Mesothelial cell of epicardium (in vitro differentiated cells): ENCODE results near the gene TGDS. TPM values are rescaled to one million over a fixed set of nuclear protein-coding genes. Genes with fewer than 3 reads are reported as not detected.

Experiments
- DNase-seq, 2 experiments: peaks; one replicate each; pipeline ENCODE4 v3.0.0; 2021; ENCODE audit warnings: low spot score in 2 of 2; ENCODE audit not compliant: unreplicated experiment in 2 of 2
- H3K27ac Mint-ChIP-seq: 2 replicates; pipeline ENCODE4 v1.8.0; 2021; ENCODE audit warnings: mixed read lengths
- H3K27me3 Mint-ChIP-seq: 2 replicates; pipeline ENCODE4 v1.8.0; 2021; ENCODE audit warnings: low read depth, mixed read lengths
- H3K36me3 Mint-ChIP-seq: 2 replicates; pipeline ENCODE4 v1.8.0; 2021; ENCODE audit warnings: mixed read lengths
- H3K4me1 Mint-ChIP-seq: 2 replicates; pipeline ENCODE4 v1.8.0; 2021; ENCODE audit warnings: mixed read lengths
- H3K4me3 Mint-ChIP-seq: 2 replicates; pipeline ENCODE4 v1.8.0; 2021; ENCODE audit warnings: mild to moderate bottlenecking, moderate library complexity, mixed read lengths
- H3K9me3 Mint-ChIP-seq: 2 replicates; pipeline ENCODE4 v1.8.0; 2021; ENCODE audit warnings: mixed read lengths
- CTCF ChIP-seq: fragments of 200-600 bp; sonication (generic); IDR thresholded peaks from one replicate; pipeline ENCODE4 v1.5.0; 2021; ENCODE audit warnings: antibody characterized with exemption; ENCODE audit not compliant: unreplicated experiment
- total RNA-seq: library from RNA; stranded (reverse); gene quantifications from 3 replicates; pipeline ENCODE4 v1.2.1, GENCODE V29; 2021

The TGDS gene
- total RNA-seq, 1 donor from 2014 or later, result 9.1 TPM

- Mint-ChIP-seq H3K27me3 (no peaks in the 10 kb centered on the region), H3K4me1 (no peaks in the 10 kb centered on the region), H3K27ac (no peak overlapping the region), H3K9me3 (peaks cover 10% of the 10 kb centered on the region), H3K36me3 (peaks cover 44% of the 10 kb centered on the region), H3K4me3 (no peak overlapping the region)
- no peak for DNase-seq
- TF ChIP-seq CTCF, result no peak
Observed at GRCh38 chr13:94586371-94586770, 9.6 kb downstream of the TGDS start.

GRCh38 chr13:94585543-94586101 lies 10.3 kb downstream of the TGDS start:
- H3K27me3 Mint-ChIP-seq, result no peaks in the 10 kb centered on the region
- H3K4me3 Mint-ChIP-seq, result no peak overlapping the region
- H3K9me3 Mint-ChIP-seq, result peaks cover 10% of the 10 kb centered on the region
- DNase-seq, result no peak
- TF ChIP-seq CTCF, result no peak
- peaks cover 48% of the 10 kb centered on the region for H3K36me3 Mint-ChIP-seq
- H3K27ac Mint-ChIP-seq, result no peak overlapping the region
- H3K4me1 Mint-ChIP-seq, result no peaks in the 10 kb centered on the region

GRCh38 chr13:94583926-94584325 lies 12.0 kb downstream of the TGDS start:
- no peaks in the 10 kb centered on the region for H3K27me3 Mint-ChIP-seq
- no peak overlapping the region for H3K27ac Mint-ChIP-seq
- TF ChIP-seq CTCF, result no peak
- peaks cover 10% of the 10 kb centered on the region for H3K9me3 Mint-ChIP-seq
- no peaks in the 10 kb centered on the region for H3K4me1 Mint-ChIP-seq
- DNase-seq, result no peak
- no peak overlapping the region for H3K4me3 Mint-ChIP-seq
- peaks cover 52% of the 10 kb centered on the region for H3K36me3 Mint-ChIP-seq

DNA sequence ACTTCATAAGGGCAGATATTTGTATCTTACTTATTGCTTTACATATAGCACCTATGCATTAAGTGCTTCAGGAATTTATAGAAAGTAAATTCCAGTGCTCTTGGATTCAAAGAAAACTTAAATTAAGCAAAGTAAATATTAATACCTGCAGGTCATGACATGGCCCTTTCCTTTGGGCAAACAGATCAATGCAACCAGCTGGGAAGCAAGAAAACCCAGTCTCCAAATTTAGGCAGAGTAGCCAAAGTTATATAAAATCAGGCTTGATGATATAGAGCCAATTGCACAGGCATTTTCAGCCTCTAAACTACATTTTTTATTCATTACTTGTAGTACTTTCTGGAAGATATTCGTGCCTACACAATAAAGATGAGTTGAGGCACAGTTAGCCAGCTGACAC lies 16.9 kb downstream of the TGDS start:
- Mint-ChIP-seq H3K4me3 (no peak overlapping the region), H3K36me3 (peaks cover 40% of the 10 kb centered on the region), H3K27me3 (no peaks in the 10 kb centered on the region), H3K27ac (no peak overlapping the region), H3K9me3 (peaks cover 4% of the 10 kb centered on the region), H3K4me1 (no peaks in the 10 kb centered on the region)
- no peak for TF ChIP-seq CTCF
- DNase-seq, result no peak

DNA sequence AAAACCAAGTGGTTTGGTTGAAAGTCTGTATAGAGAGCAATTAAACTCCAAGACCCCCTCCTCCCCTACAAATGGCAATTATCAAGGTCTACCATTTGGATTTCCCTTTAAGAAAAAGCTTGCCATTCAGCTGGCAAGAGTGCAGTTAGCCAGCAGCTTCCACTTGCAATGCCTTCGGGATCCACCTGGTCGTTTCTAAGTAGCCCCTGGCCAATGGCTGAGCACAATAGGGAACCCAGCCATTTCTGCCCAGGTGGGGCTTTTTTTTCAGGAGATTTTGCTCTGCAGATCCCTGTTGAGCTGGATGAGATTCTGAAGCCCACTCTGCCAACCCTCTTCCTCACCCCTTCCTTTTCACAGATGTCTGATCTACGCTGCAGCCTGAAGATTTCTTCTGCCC lies 26.3 kb downstream of the TGDS start:
- no peak overlapping the region for H3K4me3 Mint-ChIP-seq
- peaks cover 36% of the 10 kb centered on the region for H3K36me3 Mint-ChIP-seq
- DNase-seq, result no peak
- TF ChIP-seq CTCF, result no peak
- H3K4me1 Mint-ChIP-seq, result no peaks in the 10 kb centered on the region
- no peaks in the 10 kb centered on the region for H3K9me3 Mint-ChIP-seq
- no peaks in the 10 kb centered on the region for H3K27me3 Mint-ChIP-seq
- H3K27ac Mint-ChIP-seq, result no peak overlapping the region

- DNase-seq, result no peak
- Mint-ChIP-seq H3K36me3 (peaks cover 32% of the 10 kb centered on the region), H3K4me1 (no peaks in the 10 kb centered on the region), H3K27me3 (no peaks in the 10 kb centered on the region), H3K4me3 (no peak overlapping the region), H3K9me3 (no peaks in the 10 kb centered on the region), H3K27ac (no peak overlapping the region)
- no peak for TF ChIP-seq CTCF
Observed at GRCh38 chr13:94568443-94568842, 27.5 kb downstream of the TGDS start.
